Natural killer cell (primary cell): ENCODE measurements around the gene RUSC2. TPM values are rescaled to one million over a fixed set of nuclear protein-coding genes. Genes with fewer than 3 reads are reported as not detected.
A peak's percentile ranks its signal among the peaks of the same experiment; 100 is the strongest.

Experiments used
- ATAC-seq, 3 donors: fragments of 150-1000 bp in 2 of 3; fragments of 200-7000 bp in 1 of 3; cut with Tn5 transposase; 1 replicate in 1 of 3; 2 replicates in 2 of 3; pipeline ENCODE4 v1.10.0; 2021; ENCODE audit warnings: mild to moderate bottlenecking in 2 of 3, moderate library complexity in 2 of 3
- DNase-seq, 2 donors: peaks; one replicate each; pipeline versions ENCODE4 v3.0.0 to v3.0.0-alpha.2; 2013 to 2021; ENCODE audit warnings: mixed read lengths in 1 of 2
- H3K27ac ChIP-seq: one replicate; pipeline ENCODE4 v1.5.1; 2013; ENCODE audit warnings: mild to moderate bottlenecking, low read length
- H3K27me3 ChIP-seq: one replicate; pipeline ENCODE4 v1.6.1; 2013; ENCODE audit warnings: low read length; ENCODE audit not compliant: control insufficient read depth, insufficient read depth
- H3K36me3 ChIP-seq: one replicate; pipeline ENCODE4 v1.6.1; 2013; ENCODE audit warnings: low read length; ENCODE audit not compliant: control insufficient read depth, insufficient read depth
- H3K4me1 ChIP-seq: one replicate; pipeline ENCODE4 v1.6.1; 2013; ENCODE audit warnings: low read length; ENCODE audit not compliant: control insufficient read depth, insufficient read depth
- H3K4me3 ChIP-seq: one replicate; pipeline ENCODE4 v1.5.1; 2013; ENCODE audit warnings: low read length
- H3K9me3 ChIP-seq: one replicate; pipeline ENCODE4 v1.6.1; 2013; ENCODE audit warnings: low read length; ENCODE audit not compliant: control insufficient read depth, insufficient read depth
- H3K27ac Mint-ChIP-seq, 2 donors: one replicate each; pipeline ENCODE4 v1.8.0; 2022; ENCODE audit warnings: mild to moderate bottlenecking in 2 of 2, mixed read lengths in 2 of 2, moderate library complexity in 1 of 2
- H3K27me3 Mint-ChIP-seq, 2 donors: one replicate each; pipeline ENCODE4 v1.8.0; 2022; ENCODE audit warnings: low read depth in 2 of 2, mixed read lengths in 2 of 2
- H3K36me3 Mint-ChIP-seq: one replicate; pipeline ENCODE4 v1.8.0; 2022; ENCODE audit warnings: mixed read lengths
- H3K4me1 Mint-ChIP-seq, 2 donors: one replicate each; pipeline ENCODE4 v1.8.0; 2022; ENCODE audit warnings: mixed read lengths in 2 of 2
- H3K4me3 Mint-ChIP-seq: one replicate; pipeline ENCODE4 v1.8.0; 2022; ENCODE audit warnings: mild to moderate bottlenecking, moderate library complexity, mixed read lengths
- H3K9me3 Mint-ChIP-seq, 2 donors: one replicate each; pipeline ENCODE4 v1.8.0; 2022; ENCODE audit warnings: mixed read lengths in 2 of 2
- WGBS: methylation state at CpG from one replicate; pipeline ENCODE4 v1.1.7; 2013; ENCODE audit warnings: missing lambda C conversion rate; ENCODE audit not compliant: insufficient coverage; 5-methylcytosine and 5-hydroxymethylcytosine counted together
- intact Hi-C: fragments of 100-400 bp; cut with micrococcal nuclease; formaldehyde crosslinking; loops from one replicate; pipeline ENCODE4 v1.14.2; 2022
- total RNA-seq, 4 donors: library from RNA; stranded (reverse); fragments of 120-200 nt in 1 of 4; gene quantifications; one replicate each; pipeline versions ENCODE4 v1.2.3 to v1.2.4, GENCODE V29; 2013 to 2022
- TF ChIP-seq, protein P1 (sequence below): fragments of 200-600 bp; IDR thresholded peaks from one replicate; pipeline ENCODE4 v1.8.0; 2022; ENCODE audit warnings: antibody characterized with exemption

The RUSC2 gene
- total RNA-seq, 3 donors from 2014 or later (not counting 1 experiment from before 2014, with no cell fraction given) = 2.0 to 7.9 (median 2.5) TPM

DNA sequence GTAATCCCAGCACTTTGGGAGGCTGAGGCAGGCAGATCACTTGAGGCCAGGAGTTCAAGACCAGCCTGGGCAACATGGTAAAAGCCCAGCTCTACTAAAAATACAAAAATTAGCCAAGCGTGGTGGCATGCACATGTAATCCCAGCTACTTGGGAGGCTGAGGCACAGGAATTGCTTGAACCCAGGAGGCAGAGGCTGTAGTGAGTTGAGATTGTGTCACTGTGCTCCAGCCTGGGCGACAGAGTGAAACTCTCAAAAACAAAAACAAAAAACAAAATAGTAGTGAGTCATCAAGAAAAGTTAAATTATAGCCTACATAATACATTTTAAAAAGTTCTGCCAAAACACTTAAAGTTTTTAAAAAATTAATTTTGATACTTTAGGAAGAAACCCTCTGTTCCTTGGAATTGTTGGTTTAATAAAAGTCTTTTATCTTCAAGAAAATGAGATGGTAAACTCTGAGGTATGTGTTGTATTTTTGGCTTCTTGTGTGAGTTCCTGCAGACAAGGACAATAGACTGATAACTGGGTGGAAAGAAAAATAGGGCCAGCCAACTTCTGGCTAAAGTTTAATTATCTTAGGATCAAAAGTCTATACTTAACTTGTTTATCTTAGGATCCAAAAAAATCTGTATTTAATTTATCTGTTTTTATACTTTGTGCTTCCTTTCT, 9.3 kb downstream of the RUSC2 start:
- intact Hi-C loops = no loop called here
- no peak overlapping the region for H3K27ac Mint-ChIP-seq
- H3K4me3 ChIP-seq = no peak overlapping the region

DNA sequence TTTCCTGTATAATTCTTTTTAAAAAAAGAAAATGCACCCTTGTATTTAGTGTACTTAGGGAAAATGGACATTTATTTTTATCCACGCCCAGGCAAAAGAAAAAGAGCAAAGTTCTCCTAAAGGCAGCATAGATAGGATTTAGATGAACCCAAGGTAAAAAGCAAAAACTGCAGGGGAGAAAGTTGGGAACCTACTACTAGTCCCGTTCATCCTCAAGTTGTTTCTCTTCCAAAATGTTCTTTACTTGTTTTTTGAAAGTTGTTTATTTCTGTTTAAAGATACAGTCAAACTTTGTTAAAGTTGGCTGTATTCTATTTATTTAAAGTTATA, 9.8 kb downstream of the RUSC2 start:
- Mint-ChIP-seq H3K4me1 (peaks cover 6 to 7% of the 10 kb centered on the region in 2 donors), H3K27me3 (no peaks in the 10 kb centered on the region), H3K36me3 (no peaks in the 10 kb centered on the region), H3K9me3 (peaks cover 3 to 4% of the 10 kb centered on the region in 2 donors), H3K27ac (no peak overlapping the region), H3K4me3 (no peak overlapping the region)
- H3K27me3 ChIP-seq = no peaks in the 10 kb centered on the region
- no peaks in the 10 kb centered on the region for H3K36me3 ChIP-seq
- no peaks in the 10 kb centered on the region for H3K4me1 ChIP-seq
- no peak overlapping the region for H3K27ac ChIP-seq
- no peaks in the 10 kb centered on the region for H3K9me3 ChIP-seq
- intact Hi-C loops = no loop called here
- TF ChIP-seq, protein P1, sequence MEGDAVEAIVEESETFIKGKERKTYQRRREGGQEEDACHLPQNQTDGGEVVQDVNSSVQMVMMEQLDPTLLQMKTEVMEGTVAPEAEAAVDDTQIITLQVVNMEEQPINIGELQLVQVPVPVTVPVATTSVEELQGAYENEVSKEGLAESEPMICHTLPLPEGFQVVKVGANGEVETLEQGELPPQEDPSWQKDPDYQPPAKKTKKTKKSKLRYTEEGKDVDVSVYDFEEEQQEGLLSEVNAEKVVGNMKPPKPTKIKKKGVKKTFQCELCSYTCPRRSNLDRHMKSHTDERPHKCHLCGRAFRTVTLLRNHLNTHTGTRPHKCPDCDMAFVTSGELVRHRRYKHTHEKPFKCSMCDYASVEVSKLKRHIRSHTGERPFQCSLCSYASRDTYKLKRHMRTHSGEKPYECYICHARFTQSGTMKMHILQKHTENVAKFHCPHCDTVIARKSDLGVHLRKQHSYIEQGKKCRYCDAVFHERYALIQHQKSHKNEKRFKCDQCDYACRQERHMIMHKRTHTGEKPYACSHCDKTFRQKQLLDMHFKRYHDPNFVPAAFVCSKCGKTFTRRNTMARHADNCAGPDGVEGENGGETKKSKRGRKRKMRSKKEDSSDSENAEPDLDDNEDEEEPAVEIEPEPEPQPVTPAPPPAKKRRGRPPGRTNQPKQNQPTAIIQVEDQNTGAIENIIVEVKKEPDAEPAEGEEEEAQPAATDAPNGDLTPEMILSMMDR = no peak
- ATAC-seq (no peak), DNase-seq (no peak)
- no peak overlapping the region for H3K4me3 ChIP-seq
- 88% methylated on average over 2 of the region's 2 CpGs for WGBS

More for the DNA sequence above, 9.3 kb downstream of the RUSC2 start:
- Mint-ChIP-seq H3K4me3 (no peak overlapping the region), H3K4me1 (peaks cover 6 to 7% of the 10 kb centered on the region in 2 donors), H3K27me3 (no peaks in the 10 kb centered on the region), H3K9me3 (peaks cover 3 to 4% of the 10 kb centered on the region in 2 donors), H3K36me3 (no peaks in the 10 kb centered on the region)
- H3K4me1 ChIP-seq = no peaks in the 10 kb centered on the region
- H3K27ac ChIP-seq = no peak overlapping the region
- TF ChIP-seq, protein P1 = no peak
- WGBS = 93% methylated on average over 1 of the region's 2 CpGs
- H3K27me3 ChIP-seq = no peaks in the 10 kb centered on the region
- no peaks in the 10 kb centered on the region for H3K9me3 ChIP-seq
- H3K36me3 ChIP-seq = no peaks in the 10 kb centered on the region
- ATAC-seq = no peak
- DNase-seq = no peak

DNA sequence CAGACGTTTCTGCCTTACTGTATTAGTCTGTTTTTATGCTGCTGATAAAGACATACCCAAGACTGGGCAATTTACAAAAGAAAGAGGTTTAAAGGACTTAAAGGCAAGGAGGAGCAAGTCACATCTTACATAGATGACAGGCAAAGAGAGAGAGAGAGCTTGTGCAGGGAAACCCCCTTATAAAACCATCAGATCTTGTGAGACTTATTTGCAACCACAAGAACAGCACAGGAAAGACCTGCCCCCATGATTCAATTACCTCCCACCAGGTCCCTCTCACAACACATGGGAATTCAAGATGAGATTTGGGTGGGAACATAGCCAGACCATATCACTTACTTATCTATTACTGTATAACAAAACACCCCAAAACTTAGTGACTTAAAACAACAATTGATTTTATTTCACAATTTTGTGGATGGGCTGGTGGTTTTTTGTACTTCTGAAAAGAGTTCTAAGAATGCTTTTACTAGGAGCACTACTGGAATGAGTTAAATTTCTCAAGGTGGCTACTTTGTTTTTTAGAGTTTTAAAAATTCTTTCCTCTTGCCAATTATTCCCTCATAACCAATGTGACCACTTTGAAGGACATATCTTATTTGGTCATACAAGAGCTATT, 10.3 kb downstream of the RUSC2 start:
- no peaks in the 10 kb centered on the region for H3K27me3 Mint-ChIP-seq
- no peak overlapping the region for H3K4me3 Mint-ChIP-seq
- Histone ChIP-seq H3K4me1 (no peaks in the 10 kb centered on the region), H3K4me3 (no peak overlapping the region), H3K9me3 (no peaks in the 10 kb centered on the region), H3K27me3 (no peaks in the 10 kb centered on the region), H3K36me3 (no peaks in the 10 kb centered on the region), H3K27ac (no peak overlapping the region)
- no CpG with 5 or more reads among the region's 1 CpG for WGBS
- TF ChIP-seq, protein P1 = no peak
- ATAC-seq (peak in 2 of 3 donors; percentile 54 to 59), DNase-seq (no peak)
- peaks cover 6 to 7% of the 10 kb centered on the region in 2 donors for H3K4me1 Mint-ChIP-seq
- intact Hi-C loops = no loop called here
- H3K36me3 Mint-ChIP-seq = no peaks in the 10 kb centered on the region
- peaks cover 3 to 4% of the 10 kb centered on the region in 2 donors for H3K9me3 Mint-ChIP-seq
- H3K27ac Mint-ChIP-seq = no peak overlapping the region
